GM23338 (cell line): Measurements from ENCODE around the gene ADAMTS15. TPM values are rescaled to one million over a fixed set of nuclear protein-coding genes. Genes with fewer than 3 reads are reported as not detected.

ENCODE experiments used
- ATAC-seq: fragments of 200-7000 bp; cut with Tn5 transposase; 3 replicates; pipeline ENCODE4 v1.9.1; 2020
- DNase-seq: peaks from one replicate; pipeline ENCODE4 v3.0.0-alpha.2; 2015; ENCODE audit warnings: low spot score
- H2AFZ ChIP-seq: fragments of 200-600 bp; sonication (generic); 2 replicates; pipeline ENCODE4 v1.8.0; 2016; ENCODE audit warnings: antibody characterized with exemption, mild to moderate bottlenecking, moderate library complexity
- H3F3A ChIP-seq: fragments of 200-600 bp; sonication (generic); replicated peaks from 2 replicates; pipeline ENCODE4 v1.8.0; 2017; ENCODE audit warnings: antibody characterized with exemption, mixed run types, low read depth
- H3K27ac ChIP-seq: fragments of 200-600 bp; sonication (generic); 2 replicates; pipeline ENCODE4 v1.6.1; 2016; ENCODE audit warnings: low read depth
- H3K27me3 ChIP-seq: fragments of 200-600 bp; sonication (generic); 2 replicates; pipeline ENCODE4 v1.8.0; 2016; ENCODE audit warnings: mild to moderate bottlenecking, mixed run types, moderate library complexity; ENCODE audit not compliant: insufficient read depth
- H3K36me3 ChIP-seq: fragments of 200-600 bp; sonication (generic); 2 replicates; pipeline ENCODE4 v1.8.0; 2016; ENCODE audit warnings: mild to moderate bottlenecking; ENCODE audit not compliant: insufficient read depth
- H3K4me1 ChIP-seq: fragments of 200-600 bp; sonication (generic); 2 replicates; pipeline ENCODE4 v1.8.0; 2016; ENCODE audit warnings: mild to moderate bottlenecking, moderate library complexity; ENCODE audit not compliant: insufficient read depth
- H3K4me2 ChIP-seq: fragments of 200-600 bp; sonication (generic); 2 replicates; pipeline ENCODE4 v1.7.1; 2017; ENCODE audit warnings: mixed run types
- H3K4me3 ChIP-seq: fragments of 200-600 bp; sonication (generic); 2 replicates; pipeline ENCODE4 v1.6.1; 2016; ENCODE audit warnings: mixed run types
- H3K79me2 ChIP-seq: fragments of 200-600 bp; sonication (generic); replicated peaks from 2 replicates; pipeline ENCODE4 v1.8.0; 2017; ENCODE audit warnings: mild to moderate bottlenecking; ENCODE audit not compliant: insufficient read depth
- H3K9me2 ChIP-seq: fragments of 200-600 bp; sonication (generic); 2 replicates; pipeline ENCODE4 v1.8.0; 2017; ENCODE audit not compliant: insufficient read depth
- H4K20me1 ChIP-seq: fragments of 200-600 bp; sonication (generic); replicated peaks from 2 replicates; pipeline ENCODE4 v1.8.0; 2017; ENCODE audit warnings: mild to moderate bottlenecking; ENCODE audit not compliant: insufficient read depth
- H3K27ac Mint-ChIP-seq: 2 replicates; pipeline ENCODE4 v1.8.0; 2020; ENCODE audit warnings: inconsistent platforms, mild to moderate bottlenecking, moderate library complexity, mixed read lengths
- H3K27me3 Mint-ChIP-seq: 3 replicates; pipeline ENCODE4 v1.8.0; 2022; ENCODE audit warnings: low read depth, mild to moderate bottlenecking, moderate library complexity, mixed read lengths, inconsistent platforms; ENCODE audit not compliant: insufficient read depth, poor library complexity
- H3K36me3 Mint-ChIP-seq: 3 replicates; pipeline ENCODE4 v1.8.0; 2021; ENCODE audit warnings: low read depth, mild to moderate bottlenecking, inconsistent platforms, moderate library complexity, mixed read lengths
- H3K4me1 Mint-ChIP-seq: 3 replicates; pipeline ENCODE4 v1.8.0; 2020; ENCODE audit warnings: mild to moderate bottlenecking, inconsistent platforms, mixed read lengths
- H3K4me3 Mint-ChIP-seq: 3 replicates; pipeline ENCODE4 v1.8.0; 2021; ENCODE audit warnings: moderate library complexity, mild to moderate bottlenecking, inconsistent platforms, mixed read lengths
- H3K9me3 Mint-ChIP-seq: 3 replicates; pipeline ENCODE4 v1.8.0; 2020; ENCODE audit warnings: moderate library complexity, mild to moderate bottlenecking, inconsistent platforms, mixed read lengths
- CTCF ChIP-seq, 2 experiments: fragments of 200-600 bp in 1 of 2; sonication (generic) in 1 of 2; conservative IDR thresholded peaks; 2 replicates each; pipeline versions ENCODE4 v1.5.1 to v1.6.1; 2016 to 2017; ENCODE audit warnings: antibody characterized with exemption in 2 of 2, low read depth in 2 of 2, mild to moderate bottlenecking in 2 of 2, moderate library complexity in 1 of 2
- EZH2 ChIP-seq: fragments of 200-600 bp; sonication (generic); IDR thresholded peaks from one replicate; pipeline ENCODE4 v1.8.0; 2017; ENCODE audit warnings: antibody characterized with exemption, mild to moderate bottlenecking, low read depth; ENCODE audit not compliant: unreplicated experiment
- EZH2phosphoT487 ChIP-seq: fragments of 200-600 bp; sonication (generic); IDR thresholded peaks from one replicate; pipeline ENCODE4 v1.8.1; 2018; ENCODE audit warnings: antibody characterized with exemption; ENCODE audit not compliant: unreplicated experiment
- JUNB ChIP-seq: IDR thresholded peaks from one replicate; pipeline ENCODE4 v1.6.1; 2016; ENCODE audit warnings: antibody characterized with exemption; ENCODE audit not compliant: unreplicated experiment
- NANOG ChIP-seq: IDR thresholded peaks from 2 replicates; pipeline ENCODE4 v1.6.1; 2016; ENCODE audit warnings: antibody characterized with exemption, borderline replicate concordance
- REST ChIP-seq: IDR thresholded peaks from one replicate; pipeline ENCODE4 v1.6.1; 2018; ENCODE audit warnings: antibody characterized with exemption; ENCODE audit not compliant: unreplicated experiment
- STAT1 ChIP-seq: IDR thresholded peaks from one replicate; pipeline ENCODE4 v1.6.1; 2016; ENCODE audit warnings: antibody characterized with exemption; ENCODE audit not compliant: unreplicated experiment
- ZNF331 ChIP-seq: fragments of 250-450 bp; sonication (Bioruptor Pico); IDR thresholded peaks from 2 replicates; pipeline ENCODE4 v1.5.0; 2020; ENCODE audit warnings: low read depth, mild to moderate bottlenecking, moderate library complexity
- ZNF462 ChIP-seq: fragments of 250-450 bp; sonication (Bioruptor Pico); IDR thresholded peaks from 2 replicates; pipeline ENCODE4 v1.5.0; 2020; ENCODE audit warnings: mild to moderate bottlenecking, moderate library complexity
- polyA plus RNA-seq: library from polyadenylated mRNA; unstranded; fragments of >200 nt; fragmentation: Nextera tagmentation; extraction: Ambion mirVana; gene quantifications from 2 replicates; pipeline ENCODE4 v1.2.1, GENCODE V29; 2016
- total RNA-seq: library from RNA; depleted of rRNA; stranded (reverse); fragments of >200 nt; shearing (Covaris generic); gene quantifications from 2 replicates; pipeline ENCODE4 v1.2.3, GENCODE V29; 2014

Gene ADAMTS15
- total and polyA plus RNA-seq, 2 experiments from 2014 or later: 0.42 to 5.6 TPM

- no peak for TF ChIP-seq ZNF331 (CRISPR knock-in tag)
- no peak for TF ChIP-seq ZNF462 (CRISPR knock-in tag)
- TF ChIP-seq EZH2: no peak
- TF ChIP-seq REST: no peak
- no peak for TF ChIP-seq JUNB
- TF ChIP-seq NANOG: no peak
- TF ChIP-seq EZH2phosphoT487: no peak
- no peak for TF ChIP-seq STAT1
- TF ChIP-seq CTCF (conservative IDR thresholded peaks at IDR 0.05; ENCODE audit: low read depth in 2 of 2): no peak
Observed at GRCh38 chr11:130469181-130469580, 20.7 kb downstream of the ADAMTS15 start.

More at GRCh38 chr11:130469181-130469580, 20.7 kb downstream of the ADAMTS15 start:
- Mint-ChIP-seq H3K27me3 (peaks cover 4% of the 10 kb centered on the region), H3K4me1 (no peaks in the 10 kb centered on the region), H3K27ac (no peak overlapping the region), H3K9me3 (no peaks in the 10 kb centered on the region), H3K36me3 (no peaks in the 10 kb centered on the region), H3K4me3 (no peak overlapping the region)
- no peaks in the 10 kb centered on the region for H3F3A ChIP-seq
- H2AFZ ChIP-seq: no peak overlapping the region
- H3K79me2 ChIP-seq: no peaks in the 10 kb centered on the region
- no peaks in the 10 kb centered on the region for H4K20me1 ChIP-seq
- H3K4me2 ChIP-seq: no peak overlapping the region
- no peaks in the 10 kb centered on the region for H3K4me1 ChIP-seq
- no peak for DNase-seq
- no peak overlapping the region for H3K4me3 ChIP-seq
- H3K27ac ChIP-seq: no peak overlapping the region
- H3K9me2 ChIP-seq: no peaks in the 10 kb centered on the region
- H3K36me3 ChIP-seq: no peaks in the 10 kb centered on the region; the same call in 1 of the 2 replicates
- ATAC-seq: no peak
- H3K27me3 ChIP-seq: no peaks in the 10 kb centered on the region
